RPMI7951 (cell line): Measurements from ENCODE around the gene ITGA3. TPM values are rescaled to one million over a fixed set of nuclear protein-coding genes. Genes with fewer than 3 reads are reported as not detected.
A peak's percentile ranks its signal among the peaks of the same experiment; 100 is the strongest.
"Not testable (repeated sequence)": the region's sequence is repeated elsewhere in the genome, so short reads cannot be mapped to it uniquely, and the experiment has no call there.

Experiments
- DNase-seq: peaks from one replicate; pipeline ENCODE4 v3.0.0-alpha.2; 2012; ENCODE audit warnings: low read depth
- total RNA-seq: library from RNA; depleted of rRNA; stranded (reverse); fragments of >200 nt; shearing (Covaris generic); gene quantifications from 2 replicates; pipeline ENCODE4 v1.2.3, GENCODE V29; 2014

The ITGA3 gene
- total RNA-seq, 1 experiment from 2014 or later, result 213 TPM

GRCh38 chr17:50035421-50035879, 20.5 kb upstream of the ITGA3 start:
- DNase-seq, result no peak

- DNase-seq, result no peak
Observed at GRCh38 chr17:50035945-50036344, 20.0 kb upstream of the ITGA3 start.

- no peak for DNase-seq
Observed at GRCh38 chr17:50036455-50037261, 19.3 kb upstream of the ITGA3 start.

GRCh38 chr17:50037321-50038107, 18.4 kb upstream of the ITGA3 start:
- peak; percentile 91 for DNase-seq

- DNase-seq, result no peak
Observed at GRCh38 chr17:50039058-50039457, 16.9 kb upstream of the ITGA3 start.

GRCh38 chr17:50040496-50040895, 15.4 kb upstream of the ITGA3 start:
- not testable (repeated sequence) for DNase-seq

- no peak for DNase-seq
Observed at GRCh38 chr17:50042211-50042610, 13.7 kb upstream of the ITGA3 start.

- no peak for DNase-seq
Observed at GRCh38 chr17:50043290-50044148, 12.4 kb upstream of the ITGA3 start.

GRCh38 chr17:50044483-50044882, 11.4 kb upstream of the ITGA3 start:
- DNase-seq, result no peak

GRCh38 chr17:50045154-50045553, 10.8 kb upstream of the ITGA3 start:
- DNase-seq, result no peak

GRCh38 chr17:50046179-50046578, 9.7 kb upstream of the ITGA3 start:
- no peak for DNase-seq

- DNase-seq, result no peak
Observed at GRCh38 chr17:50046667-50047066, 9.2 kb upstream of the ITGA3 start.

- DNase-seq, result no peak
Observed at GRCh38 chr17:50047083-50047482, 8.8 kb upstream of the ITGA3 start.

- DNase-seq, result peak; percentile 93
Observed at GRCh38 chr17:50047488-50048126, 8.3 kb upstream of the ITGA3 start.

GRCh38 chr17:50048146-50048720, 7.7 kb upstream of the ITGA3 start:
- DNase-seq, result peak; percentile 68

- no peak for DNase-seq
Observed at GRCh38 chr17:50048988-50049387, 6.9 kb upstream of the ITGA3 start.

GRCh38 chr17:50049636-50050035, 6.3 kb upstream of the ITGA3 start:
- peak; percentile 68 for DNase-seq

- DNase-seq, result no peak
Observed at GRCh38 chr17:50050431-50051032, 5.4 kb upstream of the ITGA3 start.

- peak; percentile 97 for DNase-seq
Observed at GRCh38 chr17:50051082-50051576, 4.8 kb upstream of the ITGA3 start.

- peak; percentile 69 for DNase-seq
Observed at GRCh38 chr17:50051606-50052005, 4.3 kb upstream of the ITGA3 start.
